GM23338 (cell line): Measurements from ENCODE around the gene CALML3.

ENCODE experiments used
- CTCF ChIP-seq, 2 experiments: fragments of 200-600 bp in 1 of 2; sonication (generic) in 1 of 2; conservative IDR thresholded peaks; 2 replicates each; pipeline versions ENCODE4 v1.5.1 to v1.6.1; 2016 to 2017; ENCODE audit warnings: antibody characterized with exemption in 2 of 2, low read depth in 2 of 2, mild to moderate bottlenecking in 2 of 2, moderate library complexity in 1 of 2
- EZH2 ChIP-seq: fragments of 200-600 bp; sonication (generic); IDR thresholded peaks from one replicate; pipeline ENCODE4 v1.8.0; 2017; ENCODE audit warnings: antibody characterized with exemption, mild to moderate bottlenecking, low read depth; ENCODE audit not compliant: unreplicated experiment
- EZH2phosphoT487 ChIP-seq: fragments of 200-600 bp; sonication (generic); IDR thresholded peaks from one replicate; pipeline ENCODE4 v1.8.1; 2018; ENCODE audit warnings: antibody characterized with exemption; ENCODE audit not compliant: unreplicated experiment
- JUNB ChIP-seq: IDR thresholded peaks from one replicate; pipeline ENCODE4 v1.6.1; 2016; ENCODE audit warnings: antibody characterized with exemption; ENCODE audit not compliant: unreplicated experiment
- POLR2AphosphoS5 ChIP-seq: IDR thresholded peaks from 2 replicates; pipeline ENCODE4 v1.6.1; 2016; ENCODE audit warnings: antibody characterized with exemption, low read depth
- REST ChIP-seq: IDR thresholded peaks from one replicate; pipeline ENCODE4 v1.6.1; 2018; ENCODE audit warnings: antibody characterized with exemption; ENCODE audit not compliant: unreplicated experiment

DNA sequence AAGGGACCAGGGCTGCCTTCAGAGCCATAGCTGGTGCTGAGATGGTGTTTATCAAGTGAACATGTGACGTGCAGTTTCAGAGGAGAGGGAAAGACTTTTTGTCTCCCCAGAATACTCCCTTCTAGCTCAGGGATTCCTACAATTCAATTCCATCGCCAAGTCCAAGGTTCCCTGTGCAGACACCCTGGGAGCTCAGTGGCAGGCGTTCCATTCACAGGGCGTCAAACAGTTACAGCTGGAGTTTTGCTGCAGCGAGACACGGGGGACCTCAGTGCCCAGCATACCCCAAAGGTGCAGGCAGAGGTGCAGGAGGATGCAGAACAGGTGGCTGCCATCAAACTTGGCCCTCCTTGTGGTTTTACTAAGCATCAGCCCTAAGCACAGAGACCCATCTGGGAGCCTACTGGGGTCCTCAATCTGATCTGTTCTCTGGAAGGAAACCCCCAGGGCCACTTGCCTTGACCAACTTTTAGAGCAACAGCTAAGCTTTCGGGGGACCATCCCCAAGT is 24.5 kb upstream of the CALML3 start:
- TF ChIP-seq CTCF (conservative IDR thresholded peaks at IDR 0.05; ENCODE audit: low read depth in 2 of 2) (no peak), POLR2AphosphoS5 (no peak), JUNB (no peak), EZH2phosphoT487 (no peak), EZH2 (no peak), REST (no peak)
